AG09319 (cell line): ENCODE data around the gene MYLK2.

Experiments
- DNase-seq: peaks from one replicate; pipeline ENCODE4 v3.0.0-alpha.2; 2010; ENCODE audit warnings: low read depth; ENCODE audit errors: extremely low read depth
- TF ChIP-seq, protein P1 (sequence below): IDR thresholded peaks from 2 replicates; pipeline ENCODE4 v1.5.1; 2011; ENCODE audit warnings: low read depth, mild to moderate bottlenecking, inconsistent platforms, low read length, moderate library complexity

The MYLK2 gene

DNA sequence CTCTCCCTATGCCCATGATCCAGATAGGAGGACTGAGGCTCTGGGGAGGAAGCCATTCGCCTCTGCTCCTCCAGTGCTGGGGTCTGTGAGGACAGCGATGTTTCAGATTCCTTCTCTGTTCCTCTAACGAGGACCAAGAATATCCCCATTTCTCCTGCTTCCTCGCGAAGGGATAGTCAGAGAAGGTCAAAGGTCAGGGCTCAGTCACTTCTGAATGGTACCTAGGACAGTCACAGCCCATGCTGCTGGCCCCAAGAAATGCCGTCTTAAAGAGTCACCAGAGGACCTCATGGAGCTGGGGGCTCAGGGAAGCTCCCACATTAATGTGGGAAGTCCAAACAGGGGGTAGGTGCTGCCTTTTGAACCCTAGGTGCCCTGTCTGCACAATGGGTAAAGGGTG, 24.1 kb downstream of the MYLK2 start:
- no peak for DNase-seq
- TF ChIP-seq, protein P1, sequence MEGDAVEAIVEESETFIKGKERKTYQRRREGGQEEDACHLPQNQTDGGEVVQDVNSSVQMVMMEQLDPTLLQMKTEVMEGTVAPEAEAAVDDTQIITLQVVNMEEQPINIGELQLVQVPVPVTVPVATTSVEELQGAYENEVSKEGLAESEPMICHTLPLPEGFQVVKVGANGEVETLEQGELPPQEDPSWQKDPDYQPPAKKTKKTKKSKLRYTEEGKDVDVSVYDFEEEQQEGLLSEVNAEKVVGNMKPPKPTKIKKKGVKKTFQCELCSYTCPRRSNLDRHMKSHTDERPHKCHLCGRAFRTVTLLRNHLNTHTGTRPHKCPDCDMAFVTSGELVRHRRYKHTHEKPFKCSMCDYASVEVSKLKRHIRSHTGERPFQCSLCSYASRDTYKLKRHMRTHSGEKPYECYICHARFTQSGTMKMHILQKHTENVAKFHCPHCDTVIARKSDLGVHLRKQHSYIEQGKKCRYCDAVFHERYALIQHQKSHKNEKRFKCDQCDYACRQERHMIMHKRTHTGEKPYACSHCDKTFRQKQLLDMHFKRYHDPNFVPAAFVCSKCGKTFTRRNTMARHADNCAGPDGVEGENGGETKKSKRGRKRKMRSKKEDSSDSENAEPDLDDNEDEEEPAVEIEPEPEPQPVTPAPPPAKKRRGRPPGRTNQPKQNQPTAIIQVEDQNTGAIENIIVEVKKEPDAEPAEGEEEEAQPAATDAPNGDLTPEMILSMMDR = no peak

DNA sequence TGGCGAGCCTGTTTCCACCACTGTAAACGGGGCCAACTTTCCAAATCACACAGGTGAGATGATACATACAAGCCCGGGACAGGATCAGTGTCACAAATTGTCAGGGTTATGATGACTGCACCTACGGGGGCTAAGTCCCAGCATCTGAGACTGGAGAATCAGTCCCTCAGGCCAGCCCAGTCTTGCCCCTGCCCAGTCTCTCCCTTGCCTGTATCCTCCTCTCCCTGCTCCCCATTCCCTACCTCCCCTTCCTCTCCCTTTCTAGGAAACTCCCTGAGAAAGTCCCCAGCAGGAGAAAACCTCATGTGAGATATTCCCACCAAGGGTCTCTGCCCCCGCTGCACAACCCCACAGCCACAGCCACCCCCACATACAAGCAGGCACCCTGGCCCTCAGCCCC, 24.7 kb downstream of the MYLK2 start:
- no peak for DNase-seq
- TF ChIP-seq, protein P1 = no peak

DNA sequence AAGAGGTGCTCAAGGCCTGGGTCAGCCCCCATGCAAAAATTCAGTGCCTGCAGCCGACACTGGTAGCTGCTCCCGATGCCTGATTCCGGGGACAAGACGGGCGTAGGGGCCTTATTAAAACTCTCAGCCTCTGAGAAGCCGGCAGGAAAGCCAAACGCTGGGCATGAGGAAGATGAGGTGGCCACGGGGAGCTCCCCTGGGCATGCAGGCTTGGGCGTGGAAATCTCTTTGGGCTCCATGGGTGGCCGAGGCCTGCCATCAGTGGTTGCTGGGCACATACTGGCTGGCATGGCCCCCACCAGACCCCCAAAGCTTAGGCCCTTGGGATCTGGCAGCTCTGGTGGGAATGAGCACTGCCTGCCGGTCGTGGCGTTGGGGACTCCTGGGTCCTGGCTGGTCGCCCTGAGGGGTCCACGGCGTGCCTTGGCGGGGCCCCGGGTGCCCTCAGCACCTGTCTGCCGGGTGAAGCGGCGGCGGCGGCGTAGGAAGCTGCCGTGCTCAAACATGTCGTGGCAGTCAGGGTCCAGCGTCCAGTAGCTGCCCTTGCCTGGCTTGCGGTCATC, 25.7 kb downstream of the MYLK2 start:
- DNase-seq = no peak
- TF ChIP-seq, protein P1 = no peak

DNA sequence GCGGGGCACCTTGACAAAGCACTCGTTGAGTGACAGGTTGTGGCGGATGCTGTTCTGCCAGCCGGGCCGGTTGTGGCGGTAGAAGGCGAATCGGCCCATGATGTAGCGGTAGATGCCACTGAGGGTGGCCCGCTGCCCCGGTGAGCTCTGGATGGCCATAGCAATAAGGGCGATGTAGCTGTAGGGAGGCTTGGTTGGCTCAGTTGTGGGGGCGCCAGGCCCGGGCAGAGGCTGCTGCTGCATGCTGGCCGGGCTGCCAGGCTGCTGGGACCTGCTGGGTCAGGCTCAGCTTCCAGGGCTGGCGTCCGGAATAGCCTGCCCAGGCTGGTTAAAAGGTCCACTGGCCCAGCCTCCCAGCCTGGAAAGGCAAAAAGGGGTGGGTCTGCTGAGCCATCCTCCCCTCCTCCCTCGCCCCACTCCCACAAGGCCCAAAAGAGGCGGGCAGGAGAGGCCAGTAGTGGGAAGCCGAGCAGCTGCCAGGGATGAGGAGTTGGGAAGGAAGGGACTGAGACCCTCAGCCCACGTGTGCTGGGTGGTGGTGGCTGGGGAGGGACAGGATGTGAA, 26.2 kb downstream of the MYLK2 start, which contains the start of gene FOXS1:
Gene FOXS1 (minus strand): TSS at position 305 of the 564 bp plus-strand sequence. CDS start 62 bp downstream, at position 243.
- TF ChIP-seq, protein P1 = no peak

DNA sequence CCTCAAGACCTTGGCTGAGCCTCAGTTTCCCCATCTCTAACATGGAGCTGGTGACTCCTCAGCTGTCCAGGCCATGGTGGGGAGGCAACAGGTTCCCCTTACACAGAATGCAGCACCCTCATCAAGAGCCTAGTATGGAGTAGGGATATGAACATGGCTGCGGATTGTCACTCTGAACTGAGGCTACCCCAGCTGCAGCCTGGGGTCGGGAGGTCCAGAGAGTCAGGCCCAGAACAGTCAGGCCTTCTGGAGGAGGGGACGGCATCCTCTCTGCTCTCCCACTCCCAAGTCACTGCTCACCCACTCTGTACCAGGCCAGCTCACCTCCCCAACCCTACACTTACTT, 27.6 kb downstream of the MYLK2 start:
- TF ChIP-seq, protein P1 = no peak
- DNase-seq = no peak

More for the DNA sequence above, 26.2 kb downstream of the MYLK2 start, which contains the start of gene FOXS1:
- no peak for DNase-seq

DNA sequence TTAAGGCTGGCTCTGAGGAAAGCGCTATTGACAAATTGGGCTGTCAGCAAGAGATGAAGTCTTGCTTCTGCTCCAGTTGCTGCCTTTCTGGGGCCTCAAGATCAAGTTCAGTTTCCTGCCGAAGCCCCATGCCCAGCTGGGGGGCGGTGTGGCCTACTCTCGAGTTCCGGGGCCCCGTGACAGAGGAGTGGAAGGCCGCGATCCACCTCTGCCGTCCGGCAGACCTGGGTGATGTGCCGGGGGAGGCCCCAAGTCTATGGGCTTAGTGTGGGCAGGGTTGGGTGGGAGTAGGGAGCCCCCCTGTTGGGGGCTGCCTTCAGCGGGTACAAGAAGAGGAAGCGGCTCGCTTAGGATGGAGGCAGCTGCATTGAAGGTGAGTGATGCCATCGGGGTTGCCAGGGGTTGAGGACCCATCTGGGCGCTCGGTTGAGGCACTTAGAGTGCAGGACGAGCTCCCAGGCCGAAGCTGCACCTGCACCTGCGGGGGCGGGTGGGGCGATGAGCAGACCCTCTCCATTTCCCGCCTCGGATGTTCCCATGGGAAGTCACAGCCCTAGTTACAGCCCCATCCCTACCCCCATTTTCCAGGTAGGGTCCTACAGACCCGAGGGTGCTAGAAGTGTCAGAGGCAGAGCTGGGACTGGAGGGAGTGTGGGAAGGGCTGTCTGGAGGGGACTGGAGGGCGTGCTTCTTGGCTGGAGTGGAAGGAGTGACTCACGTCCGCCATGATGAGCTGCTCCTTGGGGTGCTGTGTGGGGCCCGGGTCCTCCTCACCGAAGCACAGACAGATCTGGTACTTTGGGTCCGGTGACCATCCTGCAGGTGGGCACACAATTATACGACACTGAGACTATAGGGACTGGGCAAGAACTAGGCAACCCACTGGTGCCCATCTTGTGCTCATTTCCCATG, 29.2 kb downstream of the MYLK2 start:
- TF ChIP-seq, protein P1 = no peak
- no peak for DNase-seq
